GM23248 (cell line): ENCODE measurements around the gene HDAC4. TPM values are rescaled to one million over a fixed set of nuclear protein-coding genes. Genes with fewer than 3 reads are reported as not detected.

Source experiments
- DNase-seq: peaks from one replicate; pipeline ENCODE4 v3.0.0-alpha.2; 2015
- H2AFZ ChIP-seq: fragments of 200-600 bp; sonication (generic); 2 replicates; pipeline ENCODE4 v1.6.1; 2016; ENCODE audit warnings: antibody characterized with exemption
- H3F3A ChIP-seq: fragments of 200-600 bp; sonication (generic); 2 replicates; pipeline ENCODE4 v1.6.1; 2016; ENCODE audit warnings: mild to moderate bottlenecking, antibody characterized with exemption, mixed run types; ENCODE audit not compliant: insufficient read depth
- H3K27ac ChIP-seq: fragments of 200-600 bp; sonication (generic); 2 replicates; pipeline ENCODE4 v1.5.1; 2016; ENCODE audit warnings: mild to moderate bottlenecking
- H3K27me3 ChIP-seq: fragments of 200-600 bp; sonication (generic); replicated peaks from 2 replicates; pipeline ENCODE4 v1.6.1; 2016; ENCODE audit warnings: mild to moderate bottlenecking; ENCODE audit not compliant: insufficient read depth
- H3K36me3 ChIP-seq: fragments of 200-600 bp; sonication (generic); 2 replicates; pipeline ENCODE4 v1.6.1; 2016; ENCODE audit warnings: low read depth, mild to moderate bottlenecking
- H3K4me1 ChIP-seq: fragments of 200-600 bp; sonication (generic); 2 replicates; pipeline ENCODE4 v1.6.1; 2016; ENCODE audit warnings: mild to moderate bottlenecking; ENCODE audit not compliant: insufficient read depth
- H3K4me2 ChIP-seq: fragments of 200-600 bp; sonication (generic); one replicate; pipeline ENCODE4 v1.6.1; 2016; ENCODE audit warnings: mild to moderate bottlenecking; ENCODE audit not compliant: unreplicated experiment
- H3K4me3 ChIP-seq: fragments of 200-600 bp; sonication (generic); 2 replicates; pipeline ENCODE4 v1.5.1; 2016; ENCODE audit warnings: mild to moderate bottlenecking
- H3K79me2 ChIP-seq: fragments of 200-600 bp; sonication (generic); 2 replicates; pipeline ENCODE4 v1.6.1; 2016; ENCODE audit warnings: mild to moderate bottlenecking; ENCODE audit not compliant: insufficient read depth
- H3K9ac ChIP-seq: fragments of 200-600 bp; sonication (generic); 2 replicates; pipeline ENCODE4 v1.6.1; 2016; ENCODE audit warnings: mild to moderate bottlenecking
- H3K9me2 ChIP-seq: fragments of 200-600 bp; sonication (generic); 2 replicates; pipeline ENCODE4 v1.6.1; 2016; ENCODE audit warnings: mixed run types, mild to moderate bottlenecking, moderate library complexity; ENCODE audit not compliant: insufficient read depth
- H3K9me3 ChIP-seq: fragments of 200-600 bp; sonication (generic); one replicate; pipeline ENCODE4 v1.6.1; 2017; ENCODE audit warnings: low read depth
- H4K20me1 ChIP-seq: fragments of 200-600 bp; sonication (generic); 2 replicates; pipeline ENCODE4 v1.6.0; 2016; ENCODE audit not compliant: insufficient read depth
- EZH2 ChIP-seq: fragments of 200-600 bp; sonication (generic); IDR thresholded peaks from 2 replicates; pipeline ENCODE4 v1.6.1; 2018; ENCODE audit warnings: antibody characterized with exemption, mild to moderate bottlenecking; ENCODE audit not compliant: insufficient read depth, poor library complexity, severe bottlenecking
- EZH2phosphoT487 ChIP-seq: fragments of 200-600 bp; sonication (generic); IDR thresholded peaks from 2 replicates; pipeline ENCODE4 v1.6.1; 2018; ENCODE audit warnings: antibody characterized with exemption, moderate library complexity, mild to moderate bottlenecking, low read depth; ENCODE audit not compliant: insufficient read depth
- WGBS, 2 experiments: methylation state at CpG; one replicate each; pipeline ENCODE4 v1.1.6; 2015 to 2017; ENCODE audit warnings: low lambda C conversion rate in 2 of 2, low coverage in 1 of 2; ENCODE audit errors: missing lambda C conversion rate in 2 of 2; 5-methylcytosine and 5-hydroxymethylcytosine counted together
- in situ Hi-C: fragments of 300-500 bp; cut with MboI; formaldehyde crosslinking; loops from 2 replicates; pipeline ENCODE4 v1.15.0; 2020
- polyA plus RNA-seq: library from polyadenylated mRNA; unstranded; fragments of >200 nt; fragmentation: Nextera tagmentation; extraction: Ambion mirVana; gene quantifications from 2 replicates; pipeline ENCODE4 v1.2.1, GENCODE V29; 2016
- total RNA-seq: library from RNA; depleted of rRNA; stranded (reverse); fragments of >200 nt; shearing (Covaris generic); gene quantifications from 2 replicates; pipeline ENCODE4 v1.2.3, GENCODE V29; 2014

The HDAC4 gene
- total and polyA plus RNA-seq, 2 experiments from 2014 or later, result 2.1 to 6.3 TPM

GRCh38 chr2:239337877-239338484, 62.8 kb downstream of the HDAC4 start:
- TF ChIP-seq EZH2 (no peak), EZH2phosphoT487 (no peak)
- Histone ChIP-seq H3K9ac (no peak overlapping the region), H3K4me1 (no peaks in the 10 kb centered on the region), H2AFZ (no peak overlapping the region), H3K27me3 (no peaks in the 10 kb centered on the region), H3K9me2 (no peaks in the 10 kb centered on the region), H3K9me3 (no peaks in the 10 kb centered on the region), H3K4me3 (no peak overlapping the region), H4K20me1 (no peaks in the 10 kb centered on the region), H3K79me2 (peaks cover 14% of the 10 kb centered on the region), H3K36me3 (no peaks in the 10 kb centered on the region), H3F3A (no peaks in the 10 kb centered on the region), H3K27ac (no peak overlapping the region), H3K4me2 (no peak overlapping the region)
- in situ Hi-C loops, result no loop called here
- DNase-seq, result no peak
- 84 to 86% methylated on average over 15 of the region's 15 CpGs for WGBS, 2 experiments

- H3K36me3 ChIP-seq, result no peaks in the 10 kb centered on the region
- 93 to 94% methylated on average over 28 of the region's 28 CpGs for WGBS, 2 experiments
- DNase-seq, result no peak
- in situ Hi-C loops, result no loop called here
- H3K9me2 ChIP-seq, result no peaks in the 10 kb centered on the region
- no peak overlapping the region for H3K4me3 ChIP-seq
- no peaks in the 10 kb centered on the region for H3F3A ChIP-seq
- peaks cover 12% of the 10 kb centered on the region for H3K79me2 ChIP-seq
- H3K4me1 ChIP-seq, result no peaks in the 10 kb centered on the region
- TF ChIP-seq EZH2 (no peak), EZH2phosphoT487 (no peak)
- no peaks in the 10 kb centered on the region for H3K27me3 ChIP-seq
- H3K9me3 ChIP-seq, result no peaks in the 10 kb centered on the region
- no peak overlapping the region for H2AFZ ChIP-seq
- no peaks in the 10 kb centered on the region for H4K20me1 ChIP-seq
- no peak overlapping the region for H3K9ac ChIP-seq
- no peak overlapping the region for H3K27ac ChIP-seq
- H3K4me2 ChIP-seq, result no peak overlapping the region
Measured at GRCh38 chr2:239337122-239337876, 63.5 kb downstream of the HDAC4 start.

- Histone ChIP-seq H3K27me3 (no peaks in the 10 kb centered on the region), H3K4me3 (no peak overlapping the region), H3K36me3 (no peaks in the 10 kb centered on the region), H3K79me2 (peaks cover 18% of the 10 kb centered on the region; the same call in 1 of the 2 replicates), H4K20me1 (no peaks in the 10 kb centered on the region), H3K9me2 (no peaks in the 10 kb centered on the region), H3F3A (0 out of 2 replicates have a peak, but pooled peaks cover 6% of the 10 kb centered on the region), H3K27ac (no peak overlapping the region), H3K4me1 (peaks cover 17% of the 10 kb centered on the region), H3K9ac (no peak overlapping the region), H3K4me2 (no peak overlapping the region), H3K9me3 (no peaks in the 10 kb centered on the region), H2AFZ (no peak overlapping the region)
- 94 to 95% methylated on average over 24 of the region's 24 CpGs for WGBS, 2 experiments
- no peak for TF ChIP-seq EZH2
- no peak for TF ChIP-seq EZH2phosphoT487
- in situ Hi-C loops, result no loop called here
- DNase-seq, result no peak
Measured at GRCh38 chr2:239331560-239331959, 69.3 kb downstream of the HDAC4 start.

GRCh38 chr2:239330836-239331235, 70.0 kb downstream of the HDAC4 start:
- WGBS, 2 experiments, result 94 to 95% methylated on average over 14 of the region's 14 CpGs
- Histone ChIP-seq H4K20me1 (no peaks in the 10 kb centered on the region), H3K27me3 (no peaks in the 10 kb centered on the region), H3K4me1 (peaks cover 17% of the 10 kb centered on the region), H3K79me2 (peaks cover 21% of the 10 kb centered on the region; the same call in 1 of the 2 replicates), H3K9me3 (no peaks in the 10 kb centered on the region), H3K4me3 (no peak overlapping the region), H2AFZ (no peak overlapping the region), H3K9ac (no peak overlapping the region), H3F3A (0 out of 2 replicates have a peak, but pooled peaks cover 6% of the 10 kb centered on the region), H3K36me3 (no peaks in the 10 kb centered on the region), H3K4me2 (no peak overlapping the region), H3K9me2 (no peaks in the 10 kb centered on the region), H3K27ac (no peak overlapping the region)
- TF ChIP-seq EZH2, result no peak
- in situ Hi-C loops, result no loop called here
- no peak for DNase-seq
